HG02943 (cell line): ENCODE results near the gene SNRK.

Source experiments
- ATAC-seq: cut with Tn5 transposase; IDR thresholded peaks from one replicate; pipeline ENCODE4 v1.9.1; 2021; ENCODE audit warnings: mild to moderate bottlenecking, low read depth, moderate library complexity; ENCODE audit not compliant: unreplicated experiment

The SNRK gene

GRCh38 chr3:43286115-43286840 is at the start of gene SNRK:
TSS of gene SNRK (plus strand) at chr3:43286540. CDS start at chr3:43303204, 16,664 bp downstream.
- ATAC-seq = peak; percentile 78

GRCh38 chr3:43238801-43239200 is 47.5 kb upstream of the SNRK start:
- no peak for ATAC-seq

- no peak for ATAC-seq
Observed at GRCh38 chr3:43239755-43240154, 46.6 kb upstream of the SNRK start.

- no peak for ATAC-seq
Observed at GRCh38 chr3:43243590-43244587, 42.5 kb upstream of the SNRK start.

- no peak for ATAC-seq
Observed at GRCh38 chr3:43244694-43245093, 41.6 kb upstream of the SNRK start.

GRCh38 chr3:43246976-43247375 is 39.4 kb upstream of the SNRK start:
- ATAC-seq = no peak

GRCh38 chr3:43247561-43248184 is 38.7 kb upstream of the SNRK start:
- ATAC-seq = no peak

GRCh38 chr3:43248185-43248583 is 38.2 kb upstream of the SNRK start:
- no peak for ATAC-seq

- no peak for ATAC-seq
Observed at GRCh38 chr3:43248973-43249372, 37.4 kb upstream of the SNRK start.

GRCh38 chr3:43249405-43249804 is 36.9 kb upstream of the SNRK start:
- ATAC-seq = no peak

- ATAC-seq = no peak
Observed at GRCh38 chr3:43253294-43253693, 33.0 kb upstream of the SNRK start.

- ATAC-seq = no peak
Observed at GRCh38 chr3:43254125-43254524, 32.2 kb upstream of the SNRK start.

- no peak for ATAC-seq
Observed at GRCh38 chr3:43255662-43256061, 30.7 kb upstream of the SNRK start.

GRCh38 chr3:43256714-43257461 is 29.5 kb upstream of the SNRK start:
- ATAC-seq = no peak

GRCh38 chr3:43257850-43258249 is 28.5 kb upstream of the SNRK start:
- ATAC-seq = no peak

GRCh38 chr3:43259626-43260025 is 26.7 kb upstream of the SNRK start:
- no peak for ATAC-seq

GRCh38 chr3:43260412-43260811 is 25.9 kb upstream of the SNRK start:
- ATAC-seq = no peak

- ATAC-seq = no peak
Observed at GRCh38 chr3:43262194-43262593, 24.1 kb upstream of the SNRK start.

GRCh38 chr3:43266451-43266850 is 19.9 kb upstream of the SNRK start:
- ATAC-seq = no peak

GRCh38 chr3:43266995-43267394 is 19.3 kb upstream of the SNRK start:
- no peak for ATAC-seq
